DLD1 (cell line): Measurements from ENCODE around the gene TMEM131.

Source experiments
- in situ Hi-C: cut with HindIII; loops from 2 replicates; pipeline ENCODE4 v1.10.0; 2017; ENCODE audit warnings: low sequenced_read_pairs

Gene TMEM131

DNA sequence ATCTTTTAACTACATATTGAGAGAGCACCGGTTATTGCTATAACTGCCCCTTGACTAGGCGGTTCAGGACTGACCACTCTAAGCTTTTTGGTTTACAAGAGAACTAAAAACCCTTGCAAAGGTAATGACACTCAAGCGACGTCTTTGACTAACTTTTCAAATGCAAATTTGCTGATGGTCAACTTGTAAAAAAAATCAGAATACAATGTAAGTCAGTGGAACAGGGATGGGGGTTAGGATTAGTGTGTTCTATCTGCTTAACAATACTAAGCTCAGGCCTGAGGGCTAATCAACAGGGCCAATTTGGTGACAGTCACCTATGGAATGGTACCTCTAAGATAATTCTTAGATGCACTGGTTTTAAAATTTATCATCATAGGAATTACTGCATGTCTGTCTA lies 225.3 kb downstream of the TMEM131 start:
- in situ Hi-C loops, result no loop called here

DNA sequence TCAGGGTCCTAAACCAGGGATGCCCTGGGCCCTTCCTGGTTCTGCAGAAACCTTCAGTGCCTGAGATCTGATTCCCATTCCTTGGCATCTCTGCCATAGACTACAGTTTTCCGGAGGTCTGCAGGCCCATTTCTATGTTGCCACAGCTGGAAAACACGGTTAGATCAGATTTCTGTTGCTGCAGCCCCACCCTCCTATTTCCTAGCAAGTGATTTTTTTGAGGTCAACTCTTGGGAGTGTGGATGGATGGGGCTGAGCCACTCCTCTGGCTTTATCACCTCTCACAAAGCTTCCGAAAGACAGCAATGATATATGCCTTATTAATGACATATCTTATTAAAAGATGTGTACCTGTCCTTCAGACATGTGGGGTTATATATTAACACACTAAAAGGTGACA lies 226.0 kb downstream of the TMEM131 start:
- in situ Hi-C loops, result no loop called here

DNA sequence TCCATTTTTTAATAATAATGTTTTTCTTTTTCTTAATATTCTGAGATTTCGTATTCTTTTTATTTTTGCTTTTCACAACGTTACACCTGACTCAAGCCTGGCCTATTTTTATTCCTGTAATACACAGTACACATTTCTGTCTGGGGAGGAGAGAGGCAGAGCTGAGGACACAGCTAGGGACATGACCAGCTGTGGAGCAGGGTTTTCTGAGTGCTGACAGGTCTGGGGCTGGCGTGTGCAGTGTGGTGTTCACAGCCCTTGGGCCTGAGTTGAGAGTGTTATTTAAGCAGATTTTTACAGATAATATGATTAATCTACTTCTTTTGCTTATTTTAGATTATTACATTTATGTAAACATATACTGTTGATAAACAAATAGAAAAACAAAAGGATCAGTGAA lies 226.4 kb downstream of the TMEM131 start:
- in situ Hi-C loops, result no loop called here

DNA sequence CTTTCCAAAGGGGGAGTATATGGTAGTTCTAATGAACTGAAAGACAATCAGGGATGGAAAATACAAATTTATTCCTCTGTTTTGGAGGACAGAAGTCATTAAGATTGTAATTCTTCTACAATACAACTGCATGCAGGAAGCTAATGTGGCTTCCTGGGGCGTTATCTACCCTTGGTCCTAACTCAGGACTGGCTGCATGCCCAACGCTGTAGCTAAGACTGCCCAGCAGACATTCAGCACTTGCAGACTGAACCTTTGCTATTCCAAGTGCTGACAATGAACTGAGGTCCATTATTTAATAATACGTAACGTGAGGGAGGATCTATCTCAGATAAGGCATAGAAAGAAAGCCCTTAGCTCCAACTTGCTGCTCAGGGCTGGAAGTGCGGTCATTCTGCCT lies 229.2 kb downstream of the TMEM131 start:
- in situ Hi-C loops, result no loop called here

DNA sequence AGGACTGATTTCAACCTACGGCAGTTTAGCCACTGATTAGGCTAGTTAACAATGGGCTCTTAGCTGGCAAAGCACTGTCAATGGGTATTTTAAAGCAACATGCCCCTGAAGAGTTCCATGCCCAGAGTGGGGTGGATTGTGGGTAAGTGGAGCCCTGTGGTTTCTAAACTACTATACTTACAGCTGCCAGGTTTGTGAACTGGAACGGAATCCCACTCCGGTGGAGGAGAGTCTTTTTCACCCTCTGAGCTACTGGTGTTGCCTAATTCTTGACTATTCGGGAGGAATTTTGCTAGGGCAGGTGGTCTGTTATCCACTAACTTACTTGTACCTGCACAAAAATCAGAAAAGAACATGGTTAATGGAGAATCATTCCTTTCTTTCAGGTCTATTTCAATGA lies 229.8 kb downstream of the TMEM131 start:
- in situ Hi-C loops, result no loop called here

DNA sequence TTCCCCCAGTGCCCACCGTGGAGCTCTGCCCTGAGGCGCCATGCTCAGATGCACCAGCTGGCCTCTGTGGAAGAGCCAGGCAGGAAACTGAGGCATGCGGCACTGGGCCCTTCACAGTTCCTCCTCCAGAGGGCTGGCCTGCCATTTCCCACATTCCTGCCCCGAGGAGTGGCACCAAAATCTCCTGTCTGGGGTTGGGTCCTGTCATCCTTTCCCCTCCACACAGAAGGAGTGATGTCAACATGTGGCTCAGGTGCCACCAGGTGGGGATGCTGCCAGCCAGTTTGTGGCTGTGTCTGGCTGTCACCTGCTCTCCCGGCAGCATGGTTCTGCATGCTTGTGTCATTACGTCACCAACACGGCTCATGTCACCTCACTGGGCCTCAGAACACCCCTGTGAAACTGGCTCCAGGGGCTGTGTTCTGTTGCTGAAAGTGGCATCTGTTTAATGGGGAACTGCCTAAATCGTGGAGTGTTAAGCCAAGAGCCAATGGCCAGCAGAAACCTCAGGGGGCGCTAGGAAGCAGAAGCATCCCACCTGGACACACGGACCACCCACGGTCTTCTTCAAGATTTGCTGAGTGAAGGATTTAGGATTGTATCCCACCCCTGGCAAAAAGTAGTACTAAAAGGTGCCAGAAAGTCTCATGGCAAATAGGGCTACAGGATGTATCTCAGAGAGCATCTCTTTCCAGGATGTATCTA lies 231.0 kb downstream of the TMEM131 start:
- in situ Hi-C loops, result no loop called here

DNA sequence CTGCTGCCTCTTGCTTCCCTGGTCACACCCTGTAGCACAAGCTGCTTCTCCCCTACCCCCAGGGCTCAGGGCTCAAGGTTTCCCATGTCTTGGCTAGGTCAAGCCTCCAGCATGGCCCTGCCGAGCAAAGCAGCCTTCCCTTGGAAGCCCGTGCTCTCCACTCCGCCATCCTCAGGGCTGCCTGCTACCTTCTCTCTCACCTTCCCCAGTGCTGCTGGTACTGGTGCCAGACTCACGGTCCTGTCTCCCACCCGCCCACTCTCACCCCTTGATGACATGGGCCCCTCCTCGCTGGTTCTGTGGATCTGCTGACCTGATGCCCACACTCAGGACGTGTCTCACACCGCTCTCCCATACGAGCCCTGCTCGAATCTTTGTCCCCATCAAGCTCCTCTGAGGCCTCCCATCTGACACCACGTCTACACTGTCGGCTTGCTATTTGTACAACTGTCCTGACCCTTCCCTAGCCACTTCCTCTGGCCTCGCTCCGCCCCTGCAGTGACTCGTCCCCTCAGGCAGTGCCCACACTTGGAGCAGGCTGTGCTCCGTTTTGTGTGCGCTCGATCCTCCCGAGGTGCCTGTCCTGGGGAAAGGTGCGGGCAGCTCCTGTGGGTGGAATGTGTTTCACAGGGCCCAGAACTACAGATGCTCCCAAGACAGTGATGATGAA lies 232.4 kb downstream of the TMEM131 start:
- in situ Hi-C loops, result no loop called here

DNA sequence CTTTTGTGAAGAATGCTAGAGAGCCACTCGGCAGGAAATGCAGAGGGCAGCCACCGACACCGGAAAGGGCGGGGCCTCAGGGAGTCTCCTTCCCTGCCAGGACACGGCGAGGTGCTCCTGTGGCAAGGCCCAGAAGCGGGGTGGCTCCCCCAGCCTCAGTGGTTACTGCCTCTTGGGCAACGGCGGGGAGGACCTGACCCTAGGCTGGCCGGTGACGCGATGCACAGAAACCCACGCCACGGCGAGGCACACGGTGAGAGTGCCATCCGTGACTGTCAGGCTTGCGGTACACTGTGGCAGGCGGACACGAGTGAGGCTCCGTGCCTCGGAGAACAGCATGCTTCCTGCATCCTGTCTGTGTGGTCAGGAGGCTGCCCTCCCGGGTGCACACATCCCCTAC lies 234.6 kb downstream of the TMEM131 start:
- in situ Hi-C loops, result no loop called here

DNA sequence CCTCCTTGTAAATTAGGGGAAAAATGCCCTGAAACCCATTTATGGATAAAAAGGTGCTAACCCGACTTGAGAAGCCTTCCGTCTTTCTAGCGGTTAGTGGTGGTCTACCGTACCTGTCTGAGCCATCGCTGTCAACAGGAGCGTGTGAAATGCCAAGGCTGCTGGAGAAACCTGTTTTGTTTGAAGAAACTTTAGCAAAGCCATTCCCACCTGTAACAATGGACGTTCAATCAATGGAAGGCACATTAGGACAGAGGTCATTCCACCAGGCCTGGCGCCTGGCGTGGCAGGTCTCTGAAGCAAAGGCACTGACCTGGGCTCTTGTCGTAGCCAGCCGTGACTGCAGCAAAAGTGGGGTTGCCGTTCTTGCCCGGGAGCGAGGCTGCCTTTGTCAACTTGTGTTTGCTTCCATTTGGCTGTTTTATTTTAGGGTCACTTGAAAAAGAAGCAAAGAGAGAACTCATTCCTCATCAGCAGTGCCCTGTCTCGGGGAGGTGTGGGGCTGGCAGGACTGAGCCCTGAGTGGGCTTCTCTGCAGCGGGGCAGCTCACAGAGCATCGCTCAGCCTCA lies 235.2 kb downstream of the TMEM131 start:
- in situ Hi-C loops, result no loop called here

DNA sequence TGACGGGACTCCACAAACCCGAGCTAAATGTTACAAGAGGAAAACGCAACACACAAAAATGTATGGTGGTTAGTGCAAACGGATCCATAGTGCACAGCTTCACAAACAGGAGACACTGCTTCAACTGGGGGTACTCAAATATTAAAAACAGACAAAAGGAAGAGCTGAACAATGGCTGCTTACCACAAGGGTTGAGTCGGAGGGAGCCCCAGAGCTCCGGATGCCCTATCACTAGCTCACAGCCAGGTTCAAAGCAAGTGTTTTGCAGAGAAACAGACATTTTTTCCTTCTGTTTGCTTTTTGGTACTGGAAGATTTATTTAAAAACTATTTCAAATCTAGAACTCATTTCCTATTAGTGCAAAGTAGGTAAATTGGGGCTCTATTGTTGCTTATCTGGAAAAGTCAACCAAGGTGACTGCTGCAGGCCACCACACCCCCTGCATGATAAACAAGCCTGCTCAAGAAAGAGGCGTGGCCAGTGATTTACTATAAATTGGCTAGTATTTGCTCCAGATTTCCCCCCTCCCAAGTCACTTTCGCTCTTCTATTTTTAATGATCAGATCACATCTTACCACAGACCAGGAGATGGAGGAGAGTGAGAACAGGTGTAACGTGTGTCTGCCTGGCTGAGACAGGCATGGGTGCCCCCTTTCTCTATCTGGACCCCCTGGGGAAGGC lies 235.9 kb downstream of the TMEM131 start:
- in situ Hi-C loops, result no loop called here

DNA sequence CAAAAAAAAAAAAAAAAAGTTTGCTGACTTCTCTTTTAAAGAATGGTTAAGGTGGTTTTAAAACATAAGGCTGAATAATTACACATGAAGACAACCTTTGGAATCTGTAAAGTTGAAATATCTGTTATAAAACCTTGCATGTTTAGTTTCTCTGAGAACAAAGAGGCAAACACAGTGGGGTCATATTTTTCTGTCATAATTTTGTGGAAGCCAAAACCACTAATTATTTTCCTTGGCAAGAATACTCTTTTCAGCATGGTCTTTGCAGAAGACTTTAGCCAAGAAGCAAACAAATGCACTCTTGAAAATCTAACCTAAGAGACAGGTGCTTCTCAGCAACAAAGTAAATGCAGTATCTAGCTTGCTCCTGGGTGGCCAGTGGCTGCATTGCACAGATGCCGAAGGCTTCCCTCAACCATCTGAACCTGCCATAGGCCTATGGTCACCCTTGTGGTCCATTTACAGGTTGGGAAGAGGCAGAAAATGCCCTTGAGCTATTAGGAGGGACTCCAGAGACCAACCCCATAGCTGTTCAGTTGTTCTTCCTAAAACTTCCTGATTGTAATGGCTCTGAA lies 237.5 kb downstream of the TMEM131 start:
- in situ Hi-C loops, result no loop called here

DNA sequence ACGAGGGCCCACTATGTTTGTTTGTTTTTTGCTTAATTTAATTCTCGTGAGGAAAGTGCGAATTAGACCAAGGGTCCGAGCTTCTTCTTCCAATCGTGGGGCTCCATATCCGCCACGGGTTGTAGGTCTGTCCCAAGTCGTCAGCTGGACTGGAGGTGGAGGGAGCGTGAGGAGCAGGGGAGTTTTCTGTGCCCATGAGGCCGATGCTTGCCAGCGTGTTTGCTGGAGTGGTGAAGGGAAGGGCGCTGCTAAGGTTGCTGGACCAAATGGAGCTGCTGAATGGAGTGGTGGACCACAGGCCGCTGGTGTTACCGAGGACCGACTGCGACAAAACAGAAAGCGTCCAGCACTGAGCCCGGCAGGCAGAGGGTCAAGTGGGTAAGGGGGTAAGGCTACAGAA lies 238.7 kb downstream of the TMEM131 start:
- in situ Hi-C loops, result no loop called here

DNA sequence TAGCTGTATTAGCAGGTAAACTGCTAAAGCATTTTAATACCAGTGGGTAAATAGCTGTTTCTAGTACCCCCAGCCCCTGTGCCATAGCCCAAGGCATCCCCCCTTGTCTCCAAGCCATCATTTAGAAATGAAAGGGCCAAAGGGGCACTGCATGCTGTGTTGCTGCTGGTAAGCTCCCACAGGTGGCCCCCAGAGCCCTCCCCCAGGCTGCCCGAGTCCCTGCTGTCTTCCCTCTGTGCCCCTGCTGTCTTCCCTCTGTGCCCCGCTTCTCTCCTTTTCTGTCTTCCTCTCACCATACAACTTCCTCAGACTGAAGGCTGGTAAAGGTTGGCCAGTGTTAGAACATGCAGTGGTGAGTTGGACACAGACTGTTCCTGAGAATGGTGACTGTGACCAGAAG lies 240.3 kb downstream of the TMEM131 start:
- in situ Hi-C loops, result no loop called here

DNA sequence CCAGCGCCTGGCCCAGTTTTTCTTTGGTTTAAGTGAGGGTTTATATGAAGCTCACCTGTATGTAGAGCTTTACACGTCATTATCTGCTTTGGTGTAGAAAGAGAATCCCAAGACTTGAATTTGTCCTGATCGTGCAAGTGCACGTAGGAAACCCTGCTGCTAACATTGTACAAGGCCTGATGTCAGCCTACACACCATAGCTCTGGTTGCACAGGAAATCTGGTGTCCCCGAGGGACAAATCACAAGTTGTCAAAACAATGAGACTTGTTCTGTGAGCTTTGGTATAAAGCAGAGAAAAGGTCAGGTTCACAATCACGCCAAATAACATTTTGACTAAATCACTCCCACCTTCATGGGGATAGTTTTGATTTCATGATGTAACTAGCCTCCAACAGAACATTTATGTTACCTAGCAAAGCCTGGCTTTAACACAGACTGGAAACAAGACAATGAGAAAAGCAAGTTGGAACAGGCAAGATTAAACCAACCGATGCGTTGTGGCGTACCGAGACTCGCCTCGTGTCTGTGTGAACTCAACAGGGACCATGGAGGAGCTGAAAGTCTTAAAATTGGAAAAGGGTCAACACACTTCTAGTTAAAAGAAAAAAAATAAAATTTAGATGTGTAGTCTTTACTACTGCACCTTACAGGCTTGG lies 240.9 kb downstream of the TMEM131 start:
- in situ Hi-C loops, result no loop called here

DNA sequence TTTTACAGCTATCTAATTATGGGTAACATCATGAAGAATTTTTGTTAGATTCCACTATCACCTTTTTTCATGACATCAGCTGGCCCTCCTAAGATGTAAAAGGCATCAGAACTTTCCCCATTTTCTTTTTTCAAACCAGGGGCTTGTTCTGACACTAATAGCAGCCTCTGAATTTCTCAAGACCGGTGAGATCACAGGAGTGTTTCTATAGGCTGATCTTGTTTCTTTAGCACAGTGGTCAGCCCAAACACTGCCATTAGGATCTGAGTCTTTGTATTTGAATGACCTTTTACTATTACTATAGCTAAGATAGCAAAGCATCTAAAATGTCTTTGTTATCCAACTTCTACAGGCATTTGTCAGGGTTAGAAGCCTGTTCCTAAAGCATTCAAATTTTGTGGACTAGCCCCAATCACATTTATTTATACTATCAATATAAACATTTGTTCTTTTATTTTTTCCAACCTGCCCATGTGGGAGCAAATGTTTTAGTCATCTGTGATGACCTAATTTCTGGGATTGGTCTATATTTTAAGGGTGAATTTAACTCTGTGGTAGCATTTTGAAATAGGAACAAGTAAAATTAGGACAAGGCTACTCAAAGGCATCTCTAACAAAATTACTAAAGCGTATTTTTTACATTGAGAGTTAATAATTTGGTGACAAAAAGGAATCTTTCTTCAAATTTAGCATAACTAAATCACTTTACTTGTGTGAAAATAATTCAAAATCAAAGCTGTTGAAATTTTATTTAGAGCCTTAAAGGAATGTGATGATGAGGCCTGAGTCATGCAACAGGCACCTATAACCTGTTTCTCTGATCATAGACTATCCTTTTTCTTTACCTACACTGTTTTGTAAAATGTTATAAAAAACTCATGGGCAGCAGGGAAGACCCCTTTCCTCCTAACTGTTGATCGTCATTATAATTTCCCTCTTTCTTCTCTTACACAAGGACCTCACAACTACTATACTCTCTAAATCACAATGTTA lies 243.1 kb downstream of the TMEM131 start:
- in situ Hi-C loops, result no loop called here

DNA sequence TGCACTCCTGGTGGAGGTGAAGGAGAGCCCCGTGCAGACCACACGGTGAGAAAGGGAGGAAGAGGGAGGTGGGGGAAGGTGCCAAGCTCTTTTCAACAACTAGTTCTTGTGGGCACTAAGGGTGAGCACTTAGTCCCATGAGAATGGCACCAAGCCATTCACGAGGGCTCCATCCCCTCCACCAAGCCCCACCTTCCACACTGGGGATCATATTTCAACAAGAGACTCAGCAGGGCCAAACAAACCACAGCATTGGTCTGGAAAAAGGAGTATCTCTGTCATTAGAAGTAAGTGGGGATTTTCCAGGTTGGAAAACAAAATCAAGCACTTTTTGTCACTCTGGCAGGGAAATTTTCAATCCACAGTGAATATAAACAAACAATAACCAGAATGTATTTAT lies 244.0 kb downstream of the TMEM131 start:
- in situ Hi-C loops, result no loop called here

DNA sequence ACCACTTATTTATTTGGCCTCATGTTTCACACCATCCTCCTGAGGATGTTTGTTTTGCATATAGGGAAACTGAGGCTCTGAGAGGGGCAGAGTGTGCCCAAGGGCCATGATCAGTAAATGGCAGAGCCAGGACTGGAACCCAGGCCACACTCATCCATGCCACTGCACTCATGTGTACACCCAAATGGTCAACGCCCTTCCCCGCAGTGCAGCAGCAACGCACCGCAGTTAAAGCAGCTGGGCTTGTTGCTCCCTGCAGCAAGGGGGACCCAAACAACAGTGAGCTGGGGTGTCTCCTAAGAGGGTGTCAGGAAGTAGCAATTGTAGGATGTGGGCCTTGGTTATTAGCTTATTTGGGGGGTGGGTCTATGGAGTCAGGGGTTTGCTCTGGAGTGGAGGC lies 245.7 kb downstream of the TMEM131 start:
- in situ Hi-C loops, result no loop called here

DNA sequence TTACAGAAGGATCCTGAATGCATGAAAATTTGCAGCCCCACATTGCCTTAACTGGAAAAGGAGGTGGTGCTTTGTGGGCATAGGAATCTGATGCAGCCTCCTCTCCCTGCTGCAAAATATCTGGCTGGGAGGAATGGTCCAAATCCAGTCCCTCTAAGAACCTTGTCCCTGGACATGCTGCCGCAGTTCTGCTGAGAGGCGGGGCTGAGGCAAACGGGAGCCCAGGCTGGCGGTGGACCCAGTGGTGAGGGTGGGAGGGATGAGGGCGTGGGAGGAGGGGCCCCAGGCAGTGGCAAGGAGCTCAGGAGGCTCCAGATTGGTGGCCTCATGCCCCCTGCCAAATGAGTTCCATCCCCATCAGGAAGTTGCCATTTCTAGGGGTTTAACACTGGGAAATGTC lies 246.2 kb downstream of the TMEM131 start:
- in situ Hi-C loops, result no loop called here

DNA sequence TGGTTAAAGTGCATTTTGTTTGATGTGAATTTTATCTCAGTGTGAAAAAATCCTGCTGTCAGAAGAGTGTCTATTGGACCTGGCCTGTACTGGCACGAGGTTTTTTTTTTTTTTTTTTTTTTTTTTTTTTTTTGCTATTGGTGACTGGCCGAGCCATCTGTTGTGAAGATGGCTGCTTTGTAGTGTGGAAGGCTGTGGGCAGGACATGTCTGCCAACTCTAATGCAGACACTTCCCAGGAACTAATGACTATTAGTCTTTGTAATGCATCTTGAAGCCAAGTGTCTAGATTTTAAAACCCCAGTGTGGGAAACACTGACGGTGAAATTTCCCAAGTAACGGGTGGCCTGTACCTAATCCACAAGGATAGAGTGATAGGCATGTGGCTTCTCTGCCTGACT lies 248.0 kb downstream of the TMEM131 start:
- in situ Hi-C loops, result no loop called here

DNA sequence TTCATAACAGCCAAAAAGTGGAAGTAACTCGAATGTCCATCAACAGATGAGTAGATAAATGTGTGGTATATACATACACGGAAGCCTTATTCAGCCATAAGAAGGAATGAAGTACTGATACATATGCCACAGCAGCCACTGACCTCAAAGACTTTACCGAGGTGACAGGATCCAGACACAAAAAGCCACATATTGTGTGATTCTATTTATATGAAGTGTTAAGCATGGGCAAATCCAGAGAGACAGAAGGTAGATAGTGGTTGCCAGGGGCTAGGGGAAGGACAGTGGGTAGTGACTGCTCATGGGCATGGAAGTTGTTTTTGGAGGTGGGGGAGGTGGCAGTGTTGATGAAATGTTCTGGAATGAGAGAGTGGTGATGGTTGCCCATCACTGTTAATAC lies 248.5 kb downstream of the TMEM131 start:
- in situ Hi-C loops, result no loop called here
